H1 (cell line): ENCODE data around the gene SMAD7.

Source experiments
- CTCF ChIP-seq, 3 experiments: IDR thresholded peaks; 1 replicate in 2 of 3; 2 replicates in 1 of 3; pipeline versions ENCODE4 v1.5.1 to v1.6.1; 2011; ENCODE audit warnings: low read length in 3 of 3, mild to moderate bottlenecking in 3 of 3, inconsistent platforms in 2 of 3, low read depth in 1 of 3, moderate library complexity in 1 of 3; ENCODE audit not compliant: insufficient read depth in 1 of 3; ENCODE audit errors: control extremely low read depth in 1 of 3
- JUND ChIP-seq: IDR thresholded peaks from 2 replicates; pipeline ENCODE4 v1.6.1; 2011; ENCODE audit warnings: mild to moderate bottlenecking, improper control_type of control experiment, low read length
- TBP ChIP-seq: IDR thresholded peaks from 2 replicates; pipeline ENCODE4 v1.6.1; 2011; ENCODE audit warnings: low read depth, low read length, improper control_type of control experiment

GRCh38 chr18:48982266-48982665, 31.5 kb upstream of the SMAD7 start:
- TF ChIP-seq CTCF (IDR thresholded peaks at IDR 0.05; ENCODE audit: control extremely low read depth in 1 of 3, insufficient read depth in 1 of 3, low read depth in 1 of 3, low read length in 3 of 3) (no peak), TBP (no peak), JUND (no peak)
